EL (cell line): ENCODE data around the gene ERICH6B.

ENCODE experiments used
- DNase-seq: peaks from one replicate; pipeline ENCODE4 v3.0.0-alpha.2; 2016

The ERICH6B gene

GRCh38 chr13:45598597-45598996 lies 16.9 kb downstream of the ERICH6B start:
- DNase-seq = no peak

DNA sequence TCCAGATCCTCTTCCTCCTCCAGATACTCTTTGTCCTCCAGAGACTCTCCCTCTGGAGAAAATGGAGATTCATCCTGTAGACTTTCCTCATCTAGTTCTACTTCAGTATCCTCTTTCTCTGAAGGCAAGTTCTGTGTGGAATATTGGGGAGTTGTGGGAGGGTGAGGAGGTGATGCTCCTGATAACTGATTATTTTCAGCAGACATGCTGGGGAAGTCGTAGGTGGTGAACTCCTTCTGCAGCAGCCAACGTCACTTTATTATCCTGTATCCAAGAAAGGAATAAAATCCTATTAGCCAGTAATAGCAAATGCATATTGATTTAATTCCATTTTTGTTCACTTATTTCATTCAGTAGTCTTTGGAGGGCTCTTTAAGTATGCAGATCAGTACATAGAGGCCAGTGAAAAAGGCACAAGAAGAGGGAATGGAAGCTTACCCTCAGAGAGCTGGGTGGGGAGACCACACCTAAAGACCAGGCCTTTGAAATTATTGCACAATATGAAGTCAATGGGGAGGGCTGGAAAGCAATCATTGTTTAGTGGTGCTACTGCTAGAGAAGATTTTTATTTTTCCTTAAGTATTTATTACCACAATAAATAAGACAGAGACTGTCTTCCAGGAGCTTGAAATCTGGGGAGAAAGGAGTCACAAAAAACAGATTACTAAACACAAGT lies 18.6 kb downstream of the ERICH6B start:
- DNase-seq = no peak

- no peak for DNase-seq
Measured at GRCh38 chr13:45595965-45596364, 19.6 kb downstream of the ERICH6B start.

DNA sequence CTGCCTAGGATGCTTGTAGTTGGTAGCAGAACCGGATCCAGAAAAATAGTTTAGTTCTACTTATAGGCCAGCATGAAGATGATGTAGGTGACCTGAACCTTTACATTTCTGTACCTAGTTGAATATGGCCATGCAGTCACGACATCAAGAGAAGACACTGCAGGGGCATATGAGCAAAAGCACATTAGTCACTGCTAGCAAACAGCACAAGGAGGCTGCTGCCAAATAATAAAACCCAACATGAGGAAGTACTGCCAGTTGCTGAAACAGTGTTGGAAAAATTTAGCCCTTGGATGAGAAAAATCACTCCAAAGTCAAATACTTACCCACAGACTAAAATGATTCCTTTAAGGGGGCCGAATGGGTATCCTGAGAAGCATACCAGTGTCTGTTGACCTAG lies 20.8 kb downstream of the ERICH6B start:
- no peak for DNase-seq

DNA sequence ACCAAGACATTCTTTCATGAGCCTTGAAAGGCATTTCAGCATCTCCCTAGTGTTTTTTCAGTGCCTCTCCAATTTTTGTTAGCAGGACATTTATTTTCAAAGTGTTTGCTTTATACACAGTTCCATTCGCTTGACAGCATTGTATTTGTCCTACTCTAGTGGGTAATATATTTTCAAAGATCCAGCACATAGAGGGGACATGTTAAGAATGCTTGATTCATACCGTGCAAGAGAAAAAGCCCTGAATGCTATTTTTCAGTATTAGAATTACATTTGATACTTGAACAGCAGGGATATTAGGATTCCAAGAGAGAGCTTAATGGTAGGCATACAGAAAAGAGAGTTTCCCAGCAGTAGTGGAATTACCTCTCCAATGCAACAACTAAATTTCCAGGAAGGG lies 21.3 kb downstream of the ERICH6B start:
- no peak for DNase-seq

GRCh38 chr13:45592758-45593157 lies 22.8 kb downstream of the ERICH6B start:
- no peak for DNase-seq

GRCh38 chr13:45590066-45590465 lies 25.5 kb downstream of the ERICH6B start:
- DNase-seq = no peak

DNA sequence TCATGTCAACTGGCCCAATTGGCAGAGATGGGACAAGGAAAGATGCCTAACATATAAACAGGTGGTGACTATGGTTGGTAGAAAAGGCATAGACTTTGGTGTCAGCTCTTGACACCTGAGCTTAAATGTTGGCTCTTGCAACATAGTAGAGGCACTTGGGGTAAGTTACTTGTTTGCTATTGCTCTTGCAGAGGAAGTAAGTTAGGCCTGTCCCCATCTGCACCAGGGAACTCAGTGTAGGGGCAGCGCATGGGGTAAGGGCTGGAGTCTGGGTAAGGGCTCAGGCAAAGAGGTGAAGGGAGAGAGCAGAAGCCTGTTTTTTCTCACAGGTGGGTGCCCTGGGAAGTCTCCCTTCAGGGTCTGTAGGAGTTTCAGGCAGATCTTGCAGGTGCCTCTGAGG lies 27.6 kb downstream of the ERICH6B start:
- no peak for DNase-seq

DNA sequence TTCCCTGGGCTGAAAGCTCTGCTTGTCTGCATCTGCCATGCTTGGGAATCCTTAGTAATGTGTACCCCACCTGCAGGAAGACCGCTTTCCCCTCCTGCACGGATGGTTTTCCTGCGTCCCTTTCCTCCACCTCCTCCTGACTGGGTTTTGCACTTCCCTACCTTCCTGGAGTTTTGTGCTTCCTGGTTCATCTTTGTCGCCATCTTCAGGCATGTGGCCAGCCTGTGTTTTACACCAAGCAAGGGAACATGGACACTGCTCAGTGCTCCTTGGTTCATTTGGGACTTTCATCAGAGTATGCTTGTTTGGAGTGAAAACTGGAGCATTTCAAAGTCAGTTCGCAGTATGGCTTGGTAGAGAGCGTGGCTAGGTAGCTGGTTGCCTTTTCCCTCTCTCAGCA lies 30.7 kb downstream of the ERICH6B start:
- no peak for DNase-seq

- DNase-seq = no peak
Measured at GRCh38 chr13:45582408-45583076, 33.0 kb downstream of the ERICH6B start.

DNA sequence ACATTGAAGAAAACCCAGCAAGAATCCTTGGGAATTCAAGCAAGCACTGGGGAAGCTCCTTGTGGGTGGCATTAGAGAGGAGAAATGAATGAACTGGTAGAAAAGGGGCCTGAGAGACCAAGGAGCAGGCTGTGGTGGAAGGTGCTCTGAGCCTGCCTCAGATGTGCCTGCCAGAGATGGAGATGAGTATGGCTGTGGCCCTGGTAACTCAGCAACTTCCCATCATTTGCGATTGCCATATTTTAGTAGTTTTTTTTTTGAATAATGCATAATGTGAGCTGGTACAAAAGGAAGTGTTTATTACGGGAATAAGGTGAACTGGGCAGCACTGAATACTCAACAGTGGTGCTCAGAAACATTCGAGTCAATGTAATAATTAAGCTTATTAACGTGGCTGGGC lies 39.1 kb downstream of the ERICH6B start:
- no peak for DNase-seq

- DNase-seq = no peak
Measured at GRCh38 chr13:45575830-45576180, 39.7 kb downstream of the ERICH6B start.

DNA sequence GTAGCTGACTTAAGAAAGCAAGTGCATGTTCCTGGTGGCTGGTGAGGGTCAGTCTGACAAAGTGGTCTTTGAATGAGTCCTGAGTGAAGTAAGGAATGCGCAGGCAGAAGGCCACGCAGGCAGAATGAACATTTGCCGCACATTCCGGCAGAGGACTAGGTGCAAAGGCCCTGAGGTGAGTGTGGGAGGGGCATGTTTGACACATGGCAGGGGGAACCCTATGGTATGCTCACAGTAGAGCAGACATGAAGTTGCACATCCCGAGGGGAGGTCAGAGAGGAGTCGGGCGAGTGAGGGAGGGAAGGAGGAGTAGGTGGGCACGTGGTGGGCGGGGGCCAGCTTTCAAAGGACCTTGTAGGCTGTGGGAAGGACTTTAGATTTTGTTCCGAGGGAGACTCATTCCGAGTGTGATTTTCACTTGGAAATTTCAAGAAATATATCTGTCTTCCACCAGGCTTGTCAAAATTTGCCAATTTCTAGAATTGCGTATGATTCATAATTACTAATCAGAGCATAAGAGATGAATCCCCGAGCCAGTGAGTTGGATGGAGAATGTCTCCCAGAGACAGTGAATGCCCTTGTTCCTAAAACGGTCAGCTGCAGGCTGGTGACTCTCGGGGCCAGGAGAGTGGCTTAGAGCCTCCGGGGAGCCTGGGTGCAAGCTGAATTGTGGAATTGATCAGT lies 40.3 kb downstream of the ERICH6B start:
- no peak for DNase-seq

GRCh38 chr13:45565331-45565730 lies 50.2 kb downstream of the ERICH6B start:
- DNase-seq = no peak

- peak; percentile 41 for DNase-seq
Measured at GRCh38 chr13:45564133-45564776, 51.3 kb downstream of the ERICH6B start.

DNA sequence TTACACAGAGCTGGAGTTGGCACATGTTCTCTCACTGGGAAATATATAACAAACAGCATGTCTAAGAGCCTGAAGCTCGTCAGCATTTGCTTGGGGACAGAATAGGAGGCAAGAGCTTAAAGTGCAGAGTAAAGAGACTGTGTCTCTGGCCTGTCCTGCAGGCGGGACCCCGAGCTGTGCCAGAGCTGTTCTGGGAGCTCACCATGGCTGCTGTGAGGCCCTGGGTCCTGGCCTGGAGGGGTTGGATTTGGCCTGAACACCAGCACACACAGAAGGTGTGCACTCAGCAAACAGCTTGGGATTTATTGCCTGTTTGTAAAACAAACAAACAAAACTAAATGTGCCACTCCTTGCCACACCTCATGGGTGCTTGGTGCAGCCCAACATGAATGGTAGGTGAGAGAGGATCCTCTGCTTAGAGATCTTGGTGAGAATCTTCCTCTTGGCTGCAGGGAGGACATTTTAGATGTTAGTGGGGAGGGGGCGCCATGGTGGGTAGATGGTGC lies 60.9 kb downstream of the ERICH6B start:
- no peak for DNase-seq

GRCh38 chr13:45548281-45548680 lies 67.3 kb downstream of the ERICH6B start:
- DNase-seq = no peak

- DNase-seq = no peak
Measured at GRCh38 chr13:45546410-45546765, 69.2 kb downstream of the ERICH6B start.

GRCh38 chr13:45545686-45546409 lies 69.7 kb downstream of the ERICH6B start:
- DNase-seq = no peak

DNA sequence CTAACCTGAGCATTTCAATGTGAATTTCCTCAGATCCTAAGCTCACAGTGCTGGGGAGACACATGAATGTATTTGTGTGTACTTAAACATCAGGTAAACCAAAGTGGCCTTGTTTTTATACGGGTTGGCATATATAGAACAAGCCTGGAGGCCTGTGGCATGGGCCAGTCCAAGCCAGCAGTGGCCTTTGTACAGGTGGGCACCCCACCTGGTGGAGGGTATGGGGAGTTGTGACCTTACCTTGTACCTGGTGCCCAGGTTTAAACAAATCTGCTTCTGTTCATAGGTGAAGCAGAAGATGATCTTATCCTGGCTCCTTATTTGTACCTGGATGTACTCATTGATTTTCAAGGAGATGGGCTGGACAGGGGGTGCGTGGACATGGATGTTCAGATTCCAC lies 71.0 kb downstream of the ERICH6B start:
- DNase-seq = no peak

DNA sequence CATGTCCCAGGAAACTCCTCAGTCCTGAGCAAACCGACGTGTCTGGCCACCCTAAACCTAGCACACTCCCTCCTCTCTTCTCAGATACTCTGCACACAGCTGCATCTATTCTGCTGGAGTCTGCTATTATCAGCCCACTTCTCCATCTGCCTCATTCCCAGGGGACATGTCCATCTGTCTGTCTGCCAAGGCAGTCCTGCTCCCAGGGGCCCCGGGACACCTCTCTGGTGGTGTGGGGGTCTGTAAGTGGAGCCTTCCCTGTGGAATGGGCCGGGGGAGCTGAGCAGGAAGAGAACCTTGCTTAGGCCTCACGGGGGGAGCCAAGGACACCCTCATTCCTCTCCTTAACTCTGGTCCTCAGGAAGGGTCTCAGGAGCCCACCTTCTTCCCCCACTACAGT lies 72.7 kb downstream of the ERICH6B start:
- no peak for DNase-seq

GRCh38 chr13:45542391-45542790 lies 73.1 kb downstream of the ERICH6B start:
- no peak for DNase-seq

DNA sequence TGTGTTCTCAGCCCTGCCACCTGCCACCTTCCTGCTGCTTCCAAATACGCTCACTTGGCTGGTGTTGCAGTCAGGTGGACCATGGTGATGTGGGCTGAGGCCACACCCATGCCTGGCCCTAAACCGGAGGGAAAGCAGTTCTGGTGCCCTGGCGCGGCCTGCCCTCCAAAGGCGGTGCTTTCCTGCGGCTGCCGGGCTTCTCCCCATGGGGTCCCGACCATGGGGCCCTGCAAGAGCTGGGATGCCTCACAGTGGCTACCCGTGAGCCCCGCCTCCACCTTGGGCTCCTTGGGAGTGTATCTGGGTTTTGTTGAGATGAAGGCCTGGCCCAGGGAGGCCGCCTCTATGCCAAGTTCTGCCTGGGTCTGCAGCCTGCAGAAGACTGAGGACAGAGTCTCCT lies 73.7 kb downstream of the ERICH6B start:
- no peak for DNase-seq
